Measurements from ENCODE around the gene KCNN1. TPM values are rescaled to one million over a fixed set of nuclear protein-coding genes. Genes with fewer than 3 reads are reported as not detected.
A peak's percentile ranks its signal among the peaks of the same experiment; 100 is the strongest.

Gene KCNN1
- polyA plus RNA-seq, 2 donors = 0.02 TPM

DNA sequence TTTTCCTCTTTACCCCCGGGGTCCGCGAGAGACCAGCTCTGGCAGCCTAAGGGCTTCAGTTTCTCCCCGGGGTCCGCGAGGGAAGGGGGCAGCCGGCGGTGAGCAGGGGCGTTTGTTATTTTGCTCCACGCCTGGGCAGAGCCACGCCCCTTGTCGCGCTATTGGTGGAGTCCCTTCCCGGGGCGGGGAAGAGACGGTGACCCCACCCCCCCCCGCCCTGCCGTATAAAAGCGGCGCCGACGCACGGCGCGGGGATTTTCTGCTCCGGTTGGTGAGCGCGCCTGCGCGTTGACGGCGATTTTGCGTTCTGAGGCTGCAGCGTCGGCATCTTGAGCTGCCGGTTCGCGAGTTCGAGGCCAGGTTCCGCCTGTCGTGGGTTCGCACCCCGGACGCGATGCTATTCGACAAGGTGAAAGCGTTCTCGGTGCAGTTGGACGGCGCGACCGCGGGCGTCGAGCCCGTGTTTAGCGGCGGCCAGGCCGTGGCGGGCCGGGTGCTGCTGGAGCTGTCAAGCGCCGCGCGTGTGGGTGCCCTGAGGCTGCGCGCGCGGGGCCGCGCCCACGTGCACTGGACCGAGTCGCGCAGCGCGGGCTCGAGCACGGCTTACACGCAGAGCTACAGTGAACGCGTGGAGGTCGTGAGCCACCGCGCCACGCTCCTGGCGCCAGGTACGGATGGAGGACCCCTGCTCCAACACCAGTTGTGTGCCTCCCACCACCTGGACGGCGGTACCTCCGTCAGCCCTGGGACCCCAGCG, 41.2 kb downstream of the KCNN1 start, which contains the start of gene ARRDC2:
Gene ARRDC2 (plus strand): TSS at position 254 of the 757 bp plus-strand sequence. CDS start 141 bp downstream, at position 395.
- WGBS, 2 donors = 13 to 17% methylated on average over 91 to 92 of the region's 92 CpGs
- peak within 1 kb of the TSS; percentile 49 to 70 for H3K4me3 ChIP-seq (ENCODE audit: low read depth in 1 of 2, low read length in 2 of 2)
- H3K9me3 ChIP-seq (ENCODE audit: control insufficient read depth in 2 of 2, insufficient read depth in 1 of 2, low read depth in 1 of 2, low read length in 1 of 2) = no peaks in the 10 kb centered on the region
- peak within 1 kb of the TSS; percentile 92 to 96 for H3K27ac ChIP-seq (ENCODE audit: low read depth in 2 of 2, low read length in 1 of 2)
- H3K36me3 ChIP-seq (ENCODE audit: control insufficient read depth in 2 of 2, insufficient read depth in 2 of 2, low read length in 1 of 2) = peaks cover 7 to 26% of the 10 kb centered on the region in 2 donors
- no peaks in the 10 kb centered on the region for H3K27me3 ChIP-seq (ENCODE audit: control insufficient read depth in 1 of 2, insufficient read depth in 2 of 2, low read length in 2 of 2)
- H3K4me1 ChIP-seq (ENCODE audit: control insufficient read depth in 2 of 2, insufficient read depth in 2 of 2, low read length in 1 of 2) = peaks cover 7 to 17% of the 10 kb centered on the region in 2 donors

- H3K27ac ChIP-seq (ENCODE audit: low read depth in 2 of 2, low read length in 1 of 2) = peak overlapping the region in 1 of 2 donors; percentile 23
- H3K4me1 ChIP-seq (ENCODE audit: control insufficient read depth in 2 of 2, insufficient read depth in 2 of 2, low read length in 1 of 2) = peaks cover 7 to 17% of the 10 kb centered on the region in 2 donors
- H3K4me3 ChIP-seq (ENCODE audit: low read depth in 1 of 2, low read length in 2 of 2) = peak overlapping the region; percentile 38 to 70
- no peaks in the 10 kb centered on the region for H3K27me3 ChIP-seq (ENCODE audit: control insufficient read depth in 1 of 2, insufficient read depth in 2 of 2, low read length in 2 of 2)
- H3K9me3 ChIP-seq (ENCODE audit: control insufficient read depth in 2 of 2, insufficient read depth in 1 of 2, low read depth in 1 of 2, low read length in 1 of 2) = no peaks in the 10 kb centered on the region
- WGBS, 2 donors = 93 to 94% methylated on average over 11 of the region's 11 CpGs
- peaks cover 7 to 31% of the 10 kb centered on the region in 2 donors for H3K36me3 ChIP-seq (ENCODE audit: control insufficient read depth in 2 of 2, insufficient read depth in 2 of 2, low read length in 1 of 2)
Measured at GRCh38 chr19:18008814-18009213, 41.9 kb downstream of the KCNN1 start.

GRCh38 chr19:18009412-18010066, 42.6 kb downstream of the KCNN1 start:
- Histone ChIP-seq H3K27me3 (ENCODE audit: control insufficient read depth in 1 of 2, insufficient read depth in 2 of 2, low read length in 2 of 2) (no peaks in the 10 kb centered on the region), H3K27ac (ENCODE audit: low read depth in 2 of 2, low read length in 1 of 2) (no peak overlapping the region), H3K4me3 (ENCODE audit: low read depth in 1 of 2, low read length in 2 of 2) (peak overlapping the region in 1 of 2 donors; percentile 70), H3K4me1 (ENCODE audit: control insufficient read depth in 2 of 2, insufficient read depth in 2 of 2, low read length in 1 of 2) (peaks cover 7 to 17% of the 10 kb centered on the region in 2 donors), H3K9me3 (ENCODE audit: control insufficient read depth in 2 of 2, insufficient read depth in 1 of 2, low read depth in 1 of 2, low read length in 1 of 2) (no peaks in the 10 kb centered on the region), H3K36me3 (ENCODE audit: control insufficient read depth in 2 of 2, insufficient read depth in 2 of 2, low read length in 1 of 2) (peaks cover 7 to 31% of the 10 kb centered on the region in 2 donors)
- WGBS, 2 donors = 91 to 92% methylated on average over 37 of the region's 37 CpGs

GRCh38 chr19:18010149-18010548, 43.2 kb downstream of the KCNN1 start:
- Histone ChIP-seq H3K9me3 (ENCODE audit: control insufficient read depth in 2 of 2, insufficient read depth in 1 of 2, low read depth in 1 of 2, low read length in 1 of 2) (no peaks in the 10 kb centered on the region), H3K4me1 (ENCODE audit: control insufficient read depth in 2 of 2, insufficient read depth in 2 of 2, low read length in 1 of 2) (peaks cover 7 to 17% of the 10 kb centered on the region in 2 donors), H3K4me3 (ENCODE audit: low read depth in 1 of 2, low read length in 2 of 2) (peak overlapping the region in 1 of 2 donors; percentile 70), H3K27ac (ENCODE audit: low read depth in 2 of 2, low read length in 1 of 2) (no peak overlapping the region), H3K36me3 (ENCODE audit: control insufficient read depth in 2 of 2, insufficient read depth in 2 of 2, low read length in 1 of 2) (peaks cover 7 to 31% of the 10 kb centered on the region in 2 donors), H3K27me3 (ENCODE audit: control insufficient read depth in 1 of 2, insufficient read depth in 2 of 2, low read length in 2 of 2) (no peaks in the 10 kb centered on the region)
- WGBS, 2 donors = 83 to 91% methylated on average over 11 of the region's 11 CpGs

DNA sequence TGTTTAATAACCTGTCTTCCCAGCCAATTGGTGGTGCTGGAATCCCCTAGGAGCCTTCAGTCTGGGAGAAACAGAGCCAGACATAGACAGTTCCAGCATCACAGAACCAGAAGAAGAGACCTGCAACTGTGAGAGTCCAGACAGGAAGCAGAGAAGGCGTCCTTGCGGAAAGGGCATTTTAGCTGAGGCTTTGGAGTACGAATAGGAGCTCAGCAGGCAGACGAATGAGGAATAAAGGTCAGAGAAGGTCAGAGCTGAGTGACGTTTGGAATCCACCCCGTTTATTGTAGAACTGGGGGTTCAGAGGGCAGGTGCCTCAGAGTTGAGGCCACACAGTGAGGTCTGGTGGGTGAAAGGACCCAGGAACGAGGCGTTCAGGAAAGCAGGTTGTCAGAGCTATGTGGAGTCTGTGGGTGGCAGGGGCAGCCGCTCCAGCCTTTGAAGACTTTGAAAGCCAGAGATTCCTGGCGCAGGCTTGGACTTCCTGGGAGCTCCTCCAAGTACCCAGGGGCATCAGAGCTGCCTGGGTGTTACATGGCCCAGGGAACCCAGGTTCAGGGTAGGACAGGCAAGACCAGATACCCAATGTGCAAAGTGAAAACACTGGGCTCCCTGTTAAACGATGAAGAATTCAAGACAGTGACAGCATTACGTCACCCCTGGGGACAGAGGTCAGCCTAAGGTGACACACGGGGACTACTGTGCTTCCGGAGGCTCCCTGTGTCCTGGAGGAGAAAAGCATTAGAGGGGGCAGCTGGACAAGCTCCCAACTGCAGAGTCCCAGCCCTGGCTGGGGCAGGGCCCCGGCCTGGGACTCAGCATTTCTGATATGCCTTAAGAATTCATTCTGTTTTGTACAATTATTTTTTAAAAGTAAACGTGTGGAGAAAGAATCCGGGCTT, 46.6 kb downstream of the KCNN1 start:
- WGBS, 2 donors = 53 to 58% methylated on average over 17 of the region's 17 CpGs
- H3K4me3 ChIP-seq (ENCODE audit: low read depth in 1 of 2, low read length in 2 of 2) = no peak overlapping the region
- H3K4me1 ChIP-seq (ENCODE audit: control insufficient read depth in 2 of 2, insufficient read depth in 2 of 2, low read length in 1 of 2) = peaks cover 5 to 16% of the 10 kb centered on the region in 2 donors
- H3K36me3 ChIP-seq (ENCODE audit: control insufficient read depth in 2 of 2, insufficient read depth in 2 of 2, low read length in 1 of 2) = peaks cover 7 to 30% of the 10 kb centered on the region in 2 donors
- no peaks in the 10 kb centered on the region for H3K9me3 ChIP-seq (ENCODE audit: control insufficient read depth in 2 of 2, insufficient read depth in 1 of 2, low read depth in 1 of 2, low read length in 1 of 2)
- H3K27ac ChIP-seq (ENCODE audit: low read depth in 2 of 2, low read length in 1 of 2) = peak overlapping the region; percentile 18 to 78
- no peaks in the 10 kb centered on the region for H3K27me3 ChIP-seq (ENCODE audit: control insufficient read depth in 1 of 2, insufficient read depth in 2 of 2, low read length in 2 of 2)

DNA sequence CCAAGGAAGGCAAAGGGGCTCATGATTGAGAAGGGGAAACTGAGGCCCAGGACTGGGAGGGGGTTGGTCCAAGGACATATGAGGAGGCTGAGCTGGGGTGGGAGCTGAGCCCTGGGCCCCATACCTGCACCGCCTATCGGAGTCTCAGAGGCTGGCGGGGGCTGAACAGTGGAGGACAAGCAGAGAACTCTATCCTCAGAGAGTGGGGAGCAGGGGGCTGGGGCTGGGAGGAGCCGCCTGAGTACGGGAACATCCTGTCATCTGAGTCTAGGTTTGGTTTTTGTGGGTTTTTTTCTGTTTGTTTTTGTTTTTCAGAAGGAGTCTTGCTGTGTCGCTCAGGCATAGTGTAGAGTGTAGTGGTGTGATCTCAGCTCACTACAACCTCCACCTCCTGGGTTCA, 47.3 kb downstream of the KCNN1 start:
- H3K9me3 ChIP-seq (ENCODE audit: control insufficient read depth in 2 of 2, insufficient read depth in 1 of 2, low read depth in 1 of 2, low read length in 1 of 2) = no peaks in the 10 kb centered on the region

GRCh38 chr19:18016209-18016910, 49.5 kb downstream of the KCNN1 start:
- Histone ChIP-seq H3K9me3 (ENCODE audit: control insufficient read depth in 2 of 2, insufficient read depth in 1 of 2, low read depth in 1 of 2, low read length in 1 of 2) (no peaks in the 10 kb centered on the region), H3K4me1 (ENCODE audit: control insufficient read depth in 2 of 2, insufficient read depth in 2 of 2, low read length in 1 of 2) (peaks cover 9 to 16% of the 10 kb centered on the region in 2 donors), H3K27ac (ENCODE audit: low read depth in 2 of 2, low read length in 1 of 2) (peak overlapping the region; percentile 40 to 47), H3K4me3 (ENCODE audit: low read depth in 1 of 2, low read length in 2 of 2) (no peak overlapping the region), H3K36me3 (ENCODE audit: control insufficient read depth in 2 of 2, insufficient read depth in 2 of 2, low read length in 1 of 2) (peaks cover 0 to 10% of the 10 kb centered on the region in 2 donors), H3K27me3 (ENCODE audit: control insufficient read depth in 1 of 2, insufficient read depth in 2 of 2, low read length in 2 of 2) (no peaks in the 10 kb centered on the region)
- 89 to 91% methylated on average over 14 of the region's 14 CpGs for WGBS, 2 donors

More for the DNA sequence above, 47.3 kb downstream of the KCNN1 start:
- 81 to 82% methylated on average over 6 of the region's 6 CpGs for WGBS, 2 donors
- no peaks in the 10 kb centered on the region for H3K27me3 ChIP-seq (ENCODE audit: control insufficient read depth in 1 of 2, insufficient read depth in 2 of 2, low read length in 2 of 2)
- peaks cover 7 to 23% of the 10 kb centered on the region in 2 donors for H3K36me3 ChIP-seq (ENCODE audit: control insufficient read depth in 2 of 2, insufficient read depth in 2 of 2, low read length in 1 of 2)
- peaks cover 0 to 9% of the 10 kb centered on the region in 2 donors for H3K4me1 ChIP-seq (ENCODE audit: control insufficient read depth in 2 of 2, insufficient read depth in 2 of 2, low read length in 1 of 2)
- H3K4me3 ChIP-seq (ENCODE audit: low read depth in 1 of 2, low read length in 2 of 2) = no peak overlapping the region
- peak overlapping the region in 1 of 2 donors; percentile 78 for H3K27ac ChIP-seq (ENCODE audit: low read depth in 2 of 2, low read length in 1 of 2)

- Histone ChIP-seq H3K36me3 (ENCODE audit: control insufficient read depth in 2 of 2, insufficient read depth in 2 of 2, low read length in 1 of 2) (peaks cover 0 to 10% of the 10 kb centered on the region in 2 donors), H3K9me3 (ENCODE audit: control insufficient read depth in 2 of 2, insufficient read depth in 1 of 2, low read depth in 1 of 2, low read length in 1 of 2) (no peaks in the 10 kb centered on the region), H3K27me3 (ENCODE audit: control insufficient read depth in 1 of 2, insufficient read depth in 2 of 2, low read length in 2 of 2) (no peaks in the 10 kb centered on the region), H3K4me3 (ENCODE audit: low read depth in 1 of 2, low read length in 2 of 2) (no peak overlapping the region), H3K4me1 (ENCODE audit: control insufficient read depth in 2 of 2, insufficient read depth in 2 of 2, low read length in 1 of 2) (peaks cover 10 to 21% of the 10 kb centered on the region in 2 donors), H3K27ac (ENCODE audit: low read depth in 2 of 2, low read length in 1 of 2) (peak overlapping the region; percentile 57 to 74)
- WGBS, 2 donors = 71% methylated on average over 15 of the region's 15 CpGs
Measured at GRCh38 chr19:18017275-18018083, 50.6 kb downstream of the KCNN1 start.
